ENCODE measurements around the gene RTKN2. TPM values are rescaled to one million over a fixed set of nuclear protein-coding genes. Genes with fewer than 3 reads are reported as not detected.

The RTKN2 gene
- total RNA-seq, 4 donors from 2014 or later, result 1.3 to 5.8 (median 1.7) TPM

DNA sequence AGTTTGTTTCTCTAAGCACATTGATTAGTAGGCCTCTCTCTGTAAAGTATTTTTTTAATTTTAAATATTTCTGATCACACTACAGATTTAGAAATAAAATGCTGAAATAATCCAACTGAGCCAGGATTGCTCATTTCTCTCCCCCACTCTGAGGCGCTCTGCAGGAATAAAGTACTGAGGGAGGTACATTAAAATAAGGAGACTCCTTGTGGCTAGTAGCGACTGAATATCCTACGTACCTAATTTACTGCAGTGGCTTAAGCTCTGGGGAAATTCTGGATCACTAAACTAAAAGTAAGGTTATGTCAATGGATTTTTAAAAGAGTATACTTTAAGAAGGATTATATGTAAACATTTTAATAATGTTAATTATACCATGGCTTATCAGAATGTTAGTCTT, 75.2 kb downstream of the RTKN2 start:
- H3K36me3 ChIP-seq, result no peaks in the 10 kb centered on the region
- TF ChIP-seq, protein P1, sequence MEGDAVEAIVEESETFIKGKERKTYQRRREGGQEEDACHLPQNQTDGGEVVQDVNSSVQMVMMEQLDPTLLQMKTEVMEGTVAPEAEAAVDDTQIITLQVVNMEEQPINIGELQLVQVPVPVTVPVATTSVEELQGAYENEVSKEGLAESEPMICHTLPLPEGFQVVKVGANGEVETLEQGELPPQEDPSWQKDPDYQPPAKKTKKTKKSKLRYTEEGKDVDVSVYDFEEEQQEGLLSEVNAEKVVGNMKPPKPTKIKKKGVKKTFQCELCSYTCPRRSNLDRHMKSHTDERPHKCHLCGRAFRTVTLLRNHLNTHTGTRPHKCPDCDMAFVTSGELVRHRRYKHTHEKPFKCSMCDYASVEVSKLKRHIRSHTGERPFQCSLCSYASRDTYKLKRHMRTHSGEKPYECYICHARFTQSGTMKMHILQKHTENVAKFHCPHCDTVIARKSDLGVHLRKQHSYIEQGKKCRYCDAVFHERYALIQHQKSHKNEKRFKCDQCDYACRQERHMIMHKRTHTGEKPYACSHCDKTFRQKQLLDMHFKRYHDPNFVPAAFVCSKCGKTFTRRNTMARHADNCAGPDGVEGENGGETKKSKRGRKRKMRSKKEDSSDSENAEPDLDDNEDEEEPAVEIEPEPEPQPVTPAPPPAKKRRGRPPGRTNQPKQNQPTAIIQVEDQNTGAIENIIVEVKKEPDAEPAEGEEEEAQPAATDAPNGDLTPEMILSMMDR (IDR thresholded peaks at IDR 0.05), result no peak
- no peak for TF ChIP-seq POLR2A (IDR thresholded peaks at IDR 0.05)
- H3K4me3 ChIP-seq, result no peak overlapping the region
- H3K27me3 ChIP-seq, result no peaks in the 10 kb centered on the region
- H3K4me1 ChIP-seq, result no peaks in the 10 kb centered on the region
- no peaks in the 10 kb centered on the region for H3K9me3 ChIP-seq
- H3K27ac ChIP-seq, result no peak overlapping the region
- DNase-seq, result no peak

GRCh38 chr10:62189131-62189530, 79.5 kb downstream of the RTKN2 start:
- no peak for DNase-seq
- Histone ChIP-seq H3K4me1 (no peaks in the 10 kb centered on the region), H3K36me3 (no peaks in the 10 kb centered on the region), H3K27ac (no peak overlapping the region), H3K4me3 (no peak overlapping the region), H3K9me3 (no peaks in the 10 kb centered on the region), H3K27me3 (no peaks in the 10 kb centered on the region)
- TF ChIP-seq, protein P1 (IDR thresholded peaks at IDR 0.05), result no peak
- no peak for TF ChIP-seq POLR2A (IDR thresholded peaks at IDR 0.05)

DNA sequence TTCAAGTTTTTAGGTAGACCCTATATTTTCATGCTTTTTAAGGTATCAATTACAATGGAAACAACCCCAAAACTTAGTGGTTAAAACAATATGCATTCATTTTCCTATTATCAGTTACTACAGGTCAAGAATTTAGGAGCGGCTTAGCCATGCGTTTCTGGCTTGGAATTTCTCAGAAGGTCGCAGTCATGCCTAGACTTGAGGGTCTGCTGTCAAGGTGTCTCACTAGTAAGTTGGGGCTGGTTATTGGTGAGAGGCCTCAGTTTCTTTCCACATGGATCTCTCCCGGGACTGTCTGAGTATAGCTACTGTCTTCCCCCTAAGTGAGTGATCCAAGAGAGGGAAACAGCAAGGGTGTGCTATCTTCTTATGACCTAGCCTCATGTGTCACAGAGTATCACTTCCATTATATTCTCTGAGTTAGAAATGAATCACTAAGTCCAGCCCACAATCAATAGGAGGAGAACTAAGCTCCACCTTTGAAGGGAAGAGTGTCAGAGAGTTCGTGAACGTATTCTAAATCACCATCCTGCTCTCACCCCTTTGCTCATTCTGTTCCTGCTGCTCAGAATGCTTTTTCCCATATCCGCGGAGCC, 80.5 kb downstream of the RTKN2 start:
- DNase-seq, result no peak
- Histone ChIP-seq H3K4me1 (no peaks in the 10 kb centered on the region), H3K4me3 (no peak overlapping the region), H3K27ac (no peak overlapping the region), H3K27me3 (no peaks in the 10 kb centered on the region), H3K9me3 (no peaks in the 10 kb centered on the region), H3K36me3 (no peaks in the 10 kb centered on the region)
- no peak for TF ChIP-seq POLR2A (IDR thresholded peaks at IDR 0.05)
- TF ChIP-seq, protein P1 (IDR thresholded peaks at IDR 0.05), result no peak

GRCh38 chr10:62186999-62187675, 81.5 kb downstream of the RTKN2 start:
- Histone ChIP-seq H3K27me3 (no peaks in the 10 kb centered on the region), H3K27ac (no peak overlapping the region), H3K9me3 (no peaks in the 10 kb centered on the region), H3K4me3 (no peak overlapping the region), H3K4me1 (no peaks in the 10 kb centered on the region), H3K36me3 (no peaks in the 10 kb centered on the region)
- TF ChIP-seq POLR2A (IDR thresholded peaks at IDR 0.05), result no peak
- TF ChIP-seq, protein P1 (IDR thresholded peaks at IDR 0.05), result no peak
- DNase-seq, result no peak

- H3K27ac ChIP-seq, result no peak overlapping the region
- no peaks in the 10 kb centered on the region for H3K36me3 ChIP-seq
- no peaks in the 10 kb centered on the region for H3K9me3 ChIP-seq
- H3K4me1 ChIP-seq, result no peaks in the 10 kb centered on the region
- H3K4me3 ChIP-seq, result no peak overlapping the region
- no peaks in the 10 kb centered on the region for H3K27me3 ChIP-seq
- no peak for DNase-seq
- TF ChIP-seq, protein P1 (IDR thresholded peaks at IDR 0.05), result no peak
- no peak for TF ChIP-seq POLR2A (IDR thresholded peaks at IDR 0.05)
Observed at GRCh38 chr10:62185919-62186692, 82.5 kb downstream of the RTKN2 start.

Data from Peyer's patch (tissue), 4 donors.